NT2/D1 (cell line): ENCODE results near the gene PIR.

Experiments used
- SUZ12 ChIP-seq: IDR thresholded peaks from 2 replicates; pipeline ENCODE4 v1.6.1; 2011; ENCODE audit not compliant: insufficient read length, insufficient read depth; ENCODE audit errors: extremely low read depth
- ZNF274 ChIP-seq: IDR thresholded peaks from 2 replicates; pipeline ENCODE4 v1.6.1; 2011; ENCODE audit warnings: mild to moderate bottlenecking, low read depth, low read length

GRCh38 chrX:15448010-15448639 lies 45.0 kb downstream of the PIR start:
- no peak for TF ChIP-seq SUZ12
- TF ChIP-seq ZNF274: no peak
